Stimulated activated CD4-positive, alpha-beta T cell treated with anti-CD3 and anti-CD28 coated beads, Interleukin-12 subunit alpha, Interleukin-12 subunit beta, amount 100 ng/mL, for 4 hours (primary cell): ENCODE data around the gene ING5.
"Not testable (repeated sequence)": the region's sequence is repeated elsewhere in the genome, so short reads cannot be mapped to it uniquely, and the experiment has no call there.

Experiments
- DNase-seq: peaks from one replicate; pipeline ENCODE4 v3.0.0-alpha.2; 2020

The ING5 gene

GRCh38 chr2:241742320-241742939 is 40.6 kb downstream of the ING5 start:
- DNase-seq: no peak

DNA sequence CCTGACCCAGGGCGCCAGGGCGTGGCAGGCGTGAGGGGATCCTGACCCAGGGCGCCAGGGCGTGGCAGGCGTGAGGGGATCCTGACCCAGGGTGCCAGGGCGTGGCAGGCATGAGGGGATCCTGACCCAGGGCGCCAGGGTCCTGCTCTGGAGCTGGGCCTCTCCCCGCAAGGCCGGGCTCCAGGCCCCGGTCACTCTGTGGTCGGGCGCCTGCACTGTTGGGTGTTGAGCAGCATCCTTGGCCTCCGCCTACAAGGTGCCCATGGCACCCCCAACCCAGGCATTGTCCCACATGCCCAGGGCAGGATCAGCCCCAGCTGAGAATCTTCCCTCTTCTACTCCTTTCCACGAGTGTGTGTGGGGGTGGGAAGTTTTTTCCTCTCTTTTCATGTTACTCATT is 41.2 kb downstream of the ING5 start:
- DNase-seq: not testable (repeated sequence)

- no peak for DNase-seq
Measured at GRCh38 chr2:241743620-241744019, 41.8 kb downstream of the ING5 start.

DNA sequence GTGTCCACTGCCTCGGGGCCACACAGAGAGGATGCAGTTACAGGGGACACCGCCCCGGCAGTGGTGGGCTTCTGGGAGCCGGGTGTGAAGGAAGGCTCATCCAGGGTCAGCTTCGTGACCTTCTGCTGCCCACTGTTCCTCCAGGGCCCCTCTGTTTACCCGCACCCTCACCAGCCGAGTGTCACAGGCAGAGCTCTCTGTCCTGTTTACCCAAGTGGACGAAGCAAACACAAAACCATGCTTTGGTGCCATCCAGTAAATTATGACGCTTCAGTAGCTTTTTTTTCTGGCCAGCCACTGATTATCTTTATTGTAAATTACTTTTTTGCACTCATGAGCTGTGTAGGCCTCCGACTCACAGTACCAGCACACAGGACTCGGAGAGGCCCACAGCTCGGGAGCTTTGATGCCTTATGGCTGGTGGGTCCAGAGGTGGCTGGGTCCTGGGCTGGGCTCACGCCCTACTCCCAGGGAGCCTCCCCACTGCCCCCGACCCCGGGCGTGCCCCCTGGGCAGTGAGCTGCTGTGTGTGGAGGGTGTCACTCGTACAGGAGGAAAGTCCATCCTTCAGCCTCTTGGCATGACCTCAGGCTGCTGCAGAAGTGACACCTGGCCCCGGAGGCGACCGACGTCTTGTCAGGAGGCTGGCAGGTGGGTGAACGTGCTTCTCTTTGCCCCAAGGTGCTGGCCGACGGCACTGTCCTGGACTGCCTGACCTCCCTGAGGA is 42.4 kb downstream of the ING5 start:
- DNase-seq: no peak

GRCh38 chr2:241745276-241745675 is 43.4 kb downstream of the ING5 start:
- no peak for DNase-seq

DNA sequence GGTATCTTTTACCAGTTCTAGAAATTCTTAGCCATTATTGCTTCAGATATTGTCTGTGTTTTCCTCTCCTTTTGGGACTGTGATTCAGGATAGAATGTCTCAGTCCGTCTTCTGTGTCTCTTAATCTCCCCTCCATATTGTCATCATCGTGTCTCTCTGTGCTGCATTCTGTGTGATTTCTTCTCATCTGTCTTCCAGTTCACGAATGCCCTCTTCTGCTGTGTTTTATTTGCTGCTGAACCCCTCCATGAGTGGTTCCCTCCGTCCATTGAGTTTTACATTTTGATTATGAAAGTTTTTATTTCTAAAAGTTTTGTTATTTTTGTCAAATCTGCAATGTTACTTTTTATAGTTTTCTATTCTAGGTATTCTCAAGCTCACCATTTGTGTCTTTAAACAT is 44.2 kb downstream of the ING5 start:
- no peak for DNase-seq

GRCh38 chr2:241748468-241749256 is 46.8 kb downstream of the ING5 start:
- no peak for DNase-seq

DNA sequence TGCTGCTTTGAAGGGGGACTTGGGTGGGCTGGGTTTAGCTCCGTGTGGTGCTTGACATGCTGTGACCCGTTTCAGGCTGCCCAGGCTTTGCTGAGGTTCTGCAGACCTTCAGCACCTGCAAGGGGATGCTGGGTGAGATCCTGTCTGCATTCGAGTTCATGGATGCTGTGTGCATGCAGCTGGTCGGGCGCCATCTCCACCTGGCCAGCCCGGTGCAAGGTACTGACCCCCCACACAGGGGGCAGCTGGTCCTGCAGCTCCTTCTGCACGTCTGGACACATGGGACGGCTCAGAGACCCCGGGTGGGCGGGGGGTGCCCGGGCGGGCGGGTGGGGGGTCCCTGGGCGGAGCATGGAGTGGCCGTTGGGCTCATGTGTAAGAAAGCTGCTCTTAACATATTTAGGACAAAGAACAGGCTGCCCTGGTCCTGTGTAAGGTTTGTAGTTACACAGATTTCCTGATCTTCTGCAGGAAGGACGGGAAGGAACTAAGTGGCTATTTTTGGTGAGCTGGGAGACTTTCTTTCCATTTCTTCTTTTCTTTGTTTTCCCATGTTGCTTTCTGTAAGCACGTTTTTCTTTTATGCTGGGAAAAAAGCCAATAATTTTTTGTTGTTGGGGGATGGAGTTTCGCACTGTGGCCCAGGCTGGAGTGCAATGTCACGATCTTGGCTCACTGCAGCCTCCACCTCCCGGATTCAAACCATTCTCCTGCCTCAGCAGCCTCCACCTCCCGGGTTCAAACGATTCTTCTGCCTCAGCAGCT is 48.4 kb downstream of the ING5 start:
- DNase-seq: no peak

DNA sequence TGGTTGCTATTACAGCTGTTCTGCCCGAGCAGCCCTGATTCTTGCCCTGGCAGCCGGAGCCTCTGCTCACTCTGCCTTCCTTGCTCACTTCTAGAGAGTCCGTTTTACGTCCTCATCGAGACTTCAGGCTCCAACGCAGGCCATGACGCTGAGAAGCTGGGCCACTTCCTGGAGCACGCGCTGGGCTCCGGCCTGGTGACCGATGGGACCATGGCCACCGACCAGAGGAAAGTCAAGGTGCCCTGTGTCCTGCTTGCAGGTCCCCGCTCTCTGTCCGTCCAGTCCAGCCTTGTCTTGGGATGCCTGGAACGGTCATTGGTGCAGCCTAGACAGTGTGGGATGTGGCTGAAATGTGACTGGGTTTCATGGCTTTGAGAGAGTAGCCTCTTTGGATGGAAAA is 49.3 kb downstream of the ING5 start:
- DNase-seq: no peak

- no peak for DNase-seq
Measured at GRCh38 chr2:241751776-241752175, 49.9 kb downstream of the ING5 start.

- DNase-seq: no peak
Measured at GRCh38 chr2:241752253-241752652, 50.4 kb downstream of the ING5 start.

GRCh38 chr2:241752689-241753276 is 50.9 kb downstream of the ING5 start:
- no peak for DNase-seq

DNA sequence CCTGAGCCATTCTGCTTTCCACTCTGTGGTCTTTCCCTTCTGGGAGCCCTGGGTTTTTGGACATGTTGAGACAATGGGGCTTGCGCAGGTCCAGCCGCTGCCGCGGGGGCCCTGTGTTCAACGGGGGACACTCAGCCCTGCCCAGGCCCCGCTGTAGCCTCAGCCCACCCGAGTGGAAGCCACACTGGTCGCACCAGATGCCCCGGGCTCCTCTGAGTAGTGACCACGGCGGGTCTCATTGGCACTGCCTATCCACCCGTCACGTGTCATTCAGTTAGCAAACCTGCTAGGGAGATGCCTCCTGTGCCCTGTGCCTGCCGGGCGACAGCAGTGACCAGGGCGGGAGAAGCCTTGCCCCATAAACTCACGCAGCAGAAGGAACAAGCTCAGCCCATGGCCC is 51.7 kb downstream of the ING5 start:
- DNase-seq: no peak

DNA sequence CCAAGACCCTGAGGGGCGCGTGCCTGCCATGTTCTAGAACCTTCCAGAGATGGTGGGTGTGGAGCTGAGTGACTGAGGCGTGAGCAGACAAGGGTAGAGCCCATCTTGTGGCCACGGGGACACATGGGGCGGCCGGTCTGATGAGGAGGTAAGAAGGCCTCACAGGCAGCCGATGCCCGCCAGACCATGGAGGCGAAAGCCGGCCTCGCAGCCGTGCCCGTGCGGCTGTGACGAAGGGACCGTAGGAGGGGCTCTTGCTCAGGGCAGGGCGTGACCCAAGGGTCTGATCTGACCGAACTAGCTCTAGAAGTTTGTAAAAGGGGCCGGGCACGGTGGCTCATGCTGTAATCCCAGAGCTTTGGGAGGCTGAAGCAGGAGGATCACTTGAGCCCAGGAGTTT is 52.2 kb downstream of the ING5 start:
- DNase-seq: no peak

DNA sequence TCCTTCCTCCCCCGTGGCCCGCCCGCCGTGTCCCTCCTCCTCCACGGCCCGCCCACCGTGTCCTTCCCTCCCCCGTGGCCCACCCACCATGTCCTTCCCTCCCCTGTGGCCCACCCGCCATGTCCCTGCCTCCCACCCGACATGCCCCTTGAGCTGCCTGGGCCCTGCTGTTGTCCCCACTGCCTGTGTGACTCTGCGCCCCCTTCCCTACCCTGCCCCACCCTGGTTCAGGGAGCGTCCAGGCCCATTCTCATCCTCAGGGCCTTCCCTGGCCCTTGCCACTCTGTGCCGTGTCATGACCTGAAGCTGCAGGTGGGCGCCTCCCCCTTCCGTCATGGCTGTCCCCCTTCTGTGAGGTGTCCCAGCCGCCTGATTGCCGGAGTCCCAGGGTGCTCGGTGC is 53.3 kb downstream of the ING5 start:
- DNase-seq: no peak

DNA sequence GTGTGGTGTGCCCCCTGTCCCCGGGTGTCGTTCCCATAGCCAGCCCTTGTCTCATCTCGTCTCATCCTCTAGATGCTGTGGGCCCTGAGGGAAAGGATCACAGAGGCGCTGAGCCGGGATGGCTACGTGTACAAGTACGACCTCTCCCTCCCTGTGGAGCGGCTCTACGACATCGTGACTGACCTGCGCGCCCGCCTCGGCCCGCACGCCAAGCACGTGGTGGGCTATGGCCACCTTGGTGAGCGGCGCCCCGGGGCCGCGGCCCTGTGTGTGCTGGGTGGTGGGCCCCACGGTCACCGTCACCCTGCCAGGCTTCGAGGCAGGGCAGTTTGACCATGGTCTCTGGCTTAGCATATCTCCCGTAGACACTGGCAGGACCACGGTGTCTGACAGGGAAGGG is 53.9 kb downstream of the ING5 start:
- DNase-seq: no peak

GRCh38 chr2:241759067-241759807 is 57.4 kb downstream of the ING5 start:
- no peak for DNase-seq

DNA sequence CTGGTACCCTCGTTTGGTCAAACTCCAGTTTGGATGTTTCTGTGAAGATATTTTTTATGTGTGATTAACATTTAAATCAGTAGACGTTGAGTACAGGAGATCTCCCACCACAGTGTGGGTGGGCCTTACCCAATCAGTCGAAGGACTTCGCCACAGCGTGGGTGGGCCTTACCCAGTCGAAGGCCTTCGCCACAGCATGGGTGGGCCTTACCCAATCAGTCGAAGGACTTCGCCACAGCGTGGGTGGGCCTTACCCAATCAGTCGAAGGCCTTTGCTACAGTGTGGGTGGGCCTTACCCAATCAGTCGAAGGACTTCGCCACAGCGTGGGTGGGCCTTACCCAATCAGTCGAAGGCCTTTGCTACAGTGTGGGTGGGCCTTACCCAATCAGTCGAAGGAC is 58.1 kb downstream of the ING5 start:
- DNase-seq: not testable (repeated sequence)

DNA sequence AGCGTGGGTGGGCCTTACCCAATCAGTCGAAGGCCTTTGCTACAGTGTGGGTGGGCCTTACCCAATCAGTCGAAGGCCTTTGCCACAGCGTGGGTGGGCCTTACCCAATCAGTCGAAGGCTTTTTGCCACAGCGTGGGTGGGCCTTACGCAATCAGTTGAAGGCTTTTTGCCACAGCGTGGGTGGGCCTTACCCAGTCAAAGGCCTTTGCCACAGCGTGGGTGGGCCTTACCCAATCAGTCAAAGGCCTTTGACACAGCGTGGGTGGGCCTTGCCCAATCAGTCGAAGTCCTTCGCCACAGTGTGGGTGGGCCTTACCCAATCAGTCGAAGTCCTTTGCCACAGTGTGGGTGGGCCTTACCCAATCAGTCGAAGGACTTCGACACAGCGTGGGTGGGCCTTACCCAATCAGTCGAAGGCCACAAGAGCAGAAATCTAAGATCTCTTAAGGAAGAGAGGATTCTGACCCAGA is 58.5 kb downstream of the ING5 start:
- DNase-seq: no peak

DNA sequence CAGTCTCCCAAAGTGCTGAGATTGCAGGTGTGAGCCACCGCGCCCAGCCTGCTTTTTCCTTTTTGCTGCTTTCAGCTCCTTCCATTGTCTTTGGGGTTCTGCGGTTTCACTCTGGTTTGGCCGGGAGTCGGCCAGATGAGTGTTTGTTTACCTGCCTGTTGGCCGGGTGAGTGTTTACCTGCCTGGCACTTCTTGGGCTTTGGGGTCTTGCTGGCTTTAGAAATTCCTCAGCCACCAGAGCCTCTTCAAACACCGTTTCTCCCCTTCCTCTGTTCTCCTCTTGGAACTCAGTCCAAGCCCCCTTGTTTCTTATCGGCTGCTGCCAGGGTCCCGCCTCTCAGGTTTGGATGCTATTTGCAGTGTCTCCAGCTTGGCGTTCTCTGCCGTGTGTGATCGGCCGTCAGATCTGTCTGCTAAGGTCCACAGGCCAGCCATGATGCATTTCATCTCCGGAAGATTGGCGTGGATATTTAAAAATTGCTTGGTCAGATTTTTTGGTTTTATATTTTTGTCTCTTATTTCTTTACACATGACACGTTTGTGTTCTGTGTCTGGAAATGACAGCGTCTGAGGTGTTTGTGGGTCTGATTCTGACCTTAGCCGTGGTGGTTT is 60.6 kb downstream of the ING5 start:
- DNase-seq: no peak

- no peak for DNase-seq
Measured at GRCh38 chr2:241762933-241763369, 61.1 kb downstream of the ING5 start.
